Activated naive CD4-positive, alpha-beta T cell treated with anti-CD3 and anti-CD28 coated beads, Interleukin-2, amount 50 U/mL, for 16 hours (primary cell): ENCODE measurements around the gene PELI1.
"Not testable (repeated sequence)": the region's sequence is repeated elsewhere in the genome, so short reads cannot be mapped to it uniquely, and the experiment has no call there.

Experiments used
- DNase-seq: peaks from one replicate; pipeline ENCODE4 v3.0.0-alpha.2; 2020

Gene PELI1

DNA sequence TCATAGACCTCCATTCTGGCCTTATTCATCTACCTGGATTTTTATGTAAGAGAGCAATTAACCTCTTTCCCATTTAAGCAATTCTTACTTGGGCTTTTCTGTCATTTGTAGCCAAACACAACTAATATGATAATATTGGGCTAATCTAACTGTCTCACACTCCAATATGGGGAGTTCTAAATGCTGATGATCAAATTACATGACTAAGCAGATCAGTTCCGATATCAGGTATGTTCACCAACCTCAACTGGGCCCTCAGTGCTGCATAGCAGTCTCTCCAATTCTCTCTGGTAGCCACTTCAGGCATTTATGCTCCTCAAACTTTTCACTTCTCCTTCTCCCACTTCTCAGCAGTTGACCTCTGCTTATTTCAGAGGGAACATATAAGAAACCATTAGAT is 64.0 kb downstream of the PELI1 start:
- no peak for DNase-seq

DNA sequence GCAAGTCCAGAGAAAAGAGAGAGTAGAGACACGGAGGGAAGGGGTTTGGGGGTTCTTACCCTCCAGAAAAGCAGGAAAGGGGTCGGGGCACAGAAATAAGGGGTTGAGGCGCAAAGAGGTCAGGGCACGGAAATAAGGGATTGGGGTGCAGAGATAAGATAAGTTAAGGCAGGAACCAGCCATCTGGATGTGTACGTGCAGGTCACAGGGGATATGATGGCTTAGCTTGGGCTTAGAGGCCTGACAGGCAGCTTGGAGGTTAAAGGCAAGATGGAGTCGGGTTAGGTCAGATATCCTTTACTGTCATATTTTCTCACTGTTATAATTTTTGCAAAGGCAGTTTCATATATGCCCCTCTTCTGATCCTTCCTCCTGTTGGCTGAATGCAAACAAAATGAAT is 64.5 kb downstream of the PELI1 start:
- not testable (repeated sequence) for DNase-seq

DNA sequence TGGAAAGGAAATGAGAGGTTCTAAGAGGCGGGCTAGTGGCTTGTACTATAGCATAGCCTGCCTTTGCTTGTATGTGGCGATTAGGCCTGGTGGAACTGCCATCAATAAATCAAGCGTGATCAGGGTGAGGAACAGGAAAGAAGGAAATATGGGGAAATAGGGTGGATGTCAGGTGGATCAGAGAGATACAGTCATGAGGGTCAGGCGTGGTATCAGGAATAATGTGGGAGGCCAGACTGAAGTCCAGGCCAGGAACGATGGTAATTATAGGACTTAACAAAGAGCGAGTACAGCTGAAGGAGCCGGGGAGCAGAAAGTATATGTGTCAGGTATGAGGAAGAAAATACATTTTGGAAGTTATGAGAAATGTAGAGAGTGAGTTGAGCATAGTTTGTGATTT is 67.4 kb downstream of the PELI1 start:
- not testable (repeated sequence) for DNase-seq

DNA sequence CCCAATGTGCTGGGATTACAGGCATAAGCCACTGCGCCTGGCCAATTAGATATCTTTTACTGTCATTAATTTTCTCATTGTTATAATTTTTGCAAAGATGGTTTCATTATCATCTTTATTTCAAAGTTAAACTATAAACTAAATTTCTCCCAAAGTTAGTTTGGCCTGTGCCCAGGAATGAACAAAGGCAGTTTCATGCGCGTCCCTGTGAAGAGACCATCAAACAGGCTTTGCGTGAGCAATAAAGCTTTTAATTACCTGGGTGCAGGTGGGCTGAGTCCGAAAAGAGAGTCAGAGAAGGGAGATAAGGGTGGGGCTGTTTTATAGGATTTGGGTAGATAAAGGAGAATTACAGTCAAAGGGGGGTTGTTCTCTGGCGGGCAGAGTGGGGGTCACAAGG is 69.6 kb downstream of the PELI1 start:
- DNase-seq: not testable (repeated sequence)

DNA sequence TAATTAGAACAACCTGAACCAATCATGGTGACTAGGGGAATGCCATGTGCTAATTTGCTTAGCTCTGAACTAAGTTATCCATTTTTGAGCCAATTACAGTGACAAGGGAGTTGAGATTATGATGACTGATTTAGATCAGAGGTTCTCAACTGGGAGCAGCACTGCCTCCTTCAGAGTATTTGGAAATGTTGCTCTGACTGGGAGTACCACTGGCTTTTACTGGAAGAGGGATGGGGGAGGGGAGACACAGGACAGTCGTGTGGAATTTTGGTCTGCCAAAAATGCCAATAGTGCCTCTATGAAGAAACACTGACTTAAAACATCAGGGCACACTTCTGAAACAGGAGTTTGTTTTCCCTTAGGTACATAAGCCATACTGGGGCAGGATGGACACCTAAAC is 76.9 kb downstream of the PELI1 start:
- DNase-seq: no peak

DNA sequence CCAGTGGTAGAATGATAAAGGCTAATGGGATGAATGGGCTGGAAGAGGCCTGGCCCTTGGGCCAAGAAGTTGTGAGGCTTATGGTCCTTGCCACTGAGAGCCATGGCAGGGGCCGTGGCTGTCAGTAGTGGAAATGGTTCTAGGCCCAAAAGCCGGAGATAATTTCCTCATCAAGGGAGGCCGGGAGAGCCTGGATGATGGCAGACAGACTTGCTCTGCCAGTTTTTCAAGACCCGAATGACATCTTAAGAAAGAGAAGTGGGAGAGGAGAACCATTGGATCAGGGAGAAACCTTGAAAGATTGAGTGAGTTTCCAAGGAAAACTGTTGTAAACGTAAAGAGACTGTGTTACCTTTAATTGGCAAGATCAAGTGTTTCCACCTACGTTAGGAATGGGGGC is 78.7 kb downstream of the PELI1 start:
- DNase-seq: no peak

DNA sequence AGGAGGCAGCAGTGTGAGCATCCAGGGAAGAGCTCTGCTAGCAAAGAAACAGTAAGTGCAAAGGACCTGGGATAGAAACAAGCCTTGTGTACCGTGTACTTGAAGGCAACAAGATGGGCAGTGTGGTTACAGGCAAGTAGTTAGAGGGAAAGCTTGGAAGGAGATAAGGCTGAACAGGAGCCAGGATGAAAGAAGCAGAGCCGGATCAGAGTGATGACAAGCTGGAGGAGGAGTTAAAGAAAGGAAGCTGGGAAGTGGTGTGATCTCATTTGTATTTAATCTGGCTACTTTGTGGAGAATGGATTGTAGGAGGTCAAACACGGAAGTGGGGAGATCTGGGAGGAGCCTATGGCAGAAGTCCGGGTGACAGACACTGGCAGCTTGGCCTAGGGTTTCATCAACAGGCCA is 80.3 kb downstream of the PELI1 start:
- no peak for DNase-seq

DNA sequence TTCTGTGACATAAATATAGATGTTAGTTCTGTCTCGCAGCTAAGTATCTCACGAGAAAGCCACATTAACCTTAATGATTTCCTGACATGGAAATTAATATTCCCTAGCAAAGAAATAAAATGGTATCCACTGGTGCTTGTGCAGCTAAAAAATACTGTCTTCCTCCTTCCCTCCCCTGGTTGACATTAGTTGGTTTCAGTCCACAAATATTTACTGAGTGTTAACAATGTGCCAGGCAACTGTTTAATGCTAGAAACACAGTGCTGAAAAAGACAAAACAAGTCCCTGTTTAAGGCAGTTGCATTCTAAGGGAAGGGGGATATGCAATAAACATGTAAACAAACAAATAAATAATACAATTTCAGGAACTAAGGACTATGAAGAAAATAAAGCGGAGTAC is 80.8 kb downstream of the PELI1 start:
- DNase-seq: no peak

DNA sequence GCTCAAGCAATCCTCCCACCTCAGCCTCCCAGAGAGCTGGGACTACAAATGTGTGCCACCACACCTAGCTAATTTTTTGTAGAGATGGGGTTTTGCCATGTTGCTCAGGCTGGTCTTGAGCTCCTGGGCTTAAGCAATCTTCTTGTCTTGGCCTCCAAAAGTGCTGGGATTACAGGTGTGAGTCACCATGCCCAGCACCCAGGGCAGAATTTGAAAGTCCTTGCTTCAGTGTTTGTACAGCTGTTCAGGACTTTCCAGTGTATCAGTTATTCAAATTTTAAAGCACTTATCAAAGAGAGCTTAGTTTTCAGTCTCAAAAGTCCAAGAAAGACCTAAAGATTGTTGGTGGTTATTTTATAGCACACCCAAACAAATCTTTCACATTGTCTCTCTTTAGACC is 81.4 kb downstream of the PELI1 start:
- no peak for DNase-seq

DNA sequence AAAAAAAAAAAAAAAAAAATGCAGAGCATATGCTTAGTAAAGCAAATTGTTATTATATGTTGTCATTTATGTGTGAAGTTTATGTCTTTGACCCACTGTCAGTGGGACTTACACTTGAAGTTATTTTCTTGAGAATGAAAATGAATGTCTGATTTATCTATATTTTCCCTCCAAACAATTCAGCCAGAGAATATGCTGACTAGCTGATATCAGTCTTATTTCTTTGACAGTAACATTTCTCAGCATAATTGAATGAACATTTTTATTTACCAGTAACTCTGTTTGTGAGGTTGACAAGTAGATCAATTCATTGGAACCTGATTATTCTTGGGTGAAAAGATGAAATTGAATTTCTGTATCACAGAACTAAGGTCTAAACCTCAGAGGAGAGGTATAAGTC is 85.0 kb downstream of the PELI1 start:
- no peak for DNase-seq

DNA sequence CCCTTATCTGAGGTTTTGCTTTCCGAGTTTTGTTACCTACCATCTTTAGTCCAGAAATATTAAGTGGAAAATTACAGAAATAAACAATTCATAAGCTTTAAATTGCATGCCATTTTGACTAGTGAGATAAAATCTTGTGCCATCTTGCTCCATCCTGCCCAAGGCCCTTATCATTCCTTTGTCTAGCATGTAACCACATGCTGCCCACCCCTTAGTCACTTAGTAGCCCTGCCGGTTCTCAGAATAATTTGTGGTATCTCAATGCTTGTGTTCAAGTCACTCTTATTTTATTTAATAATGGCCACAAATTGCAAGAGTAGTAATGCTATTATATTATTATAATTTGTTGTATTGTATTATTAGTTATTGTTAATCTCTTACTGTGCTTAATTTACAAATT is 88.2 kb downstream of the PELI1 start:
- DNase-seq: no peak

DNA sequence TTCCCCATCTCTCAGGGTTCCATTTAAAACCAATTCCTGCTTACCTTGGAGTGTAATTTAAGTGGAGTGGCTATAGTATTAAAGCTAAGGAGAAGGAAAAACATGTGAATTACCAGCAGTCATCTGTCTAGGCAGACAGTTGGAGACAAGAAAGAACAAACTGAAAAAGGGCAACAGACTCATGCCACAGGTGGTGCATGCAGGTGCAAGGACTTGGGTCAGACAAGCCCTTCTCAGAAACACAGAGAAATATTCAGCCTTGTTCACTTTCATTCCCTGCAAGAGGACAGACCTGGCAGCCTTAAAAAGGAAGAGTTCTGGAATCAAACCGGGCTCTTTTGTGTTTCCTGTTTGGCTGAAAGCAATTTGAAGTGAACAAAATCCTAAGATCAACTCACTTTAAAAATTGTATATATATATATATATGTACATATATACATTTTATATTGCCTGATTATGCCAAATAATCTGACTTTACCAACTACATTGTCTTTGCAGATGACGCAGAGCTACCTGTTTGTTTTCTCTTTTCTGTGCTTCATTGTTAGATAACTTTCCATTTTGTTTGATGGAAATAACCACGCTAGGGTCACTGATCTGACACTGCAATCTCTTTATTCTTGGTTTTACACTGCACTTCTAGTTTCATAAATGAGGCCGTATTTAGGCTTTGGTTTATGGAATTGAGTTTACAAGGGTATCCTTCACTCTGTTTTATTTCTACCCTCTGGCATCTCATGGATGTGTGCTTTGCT is 89.9 kb downstream of the PELI1 start:
- DNase-seq: no peak

DNA sequence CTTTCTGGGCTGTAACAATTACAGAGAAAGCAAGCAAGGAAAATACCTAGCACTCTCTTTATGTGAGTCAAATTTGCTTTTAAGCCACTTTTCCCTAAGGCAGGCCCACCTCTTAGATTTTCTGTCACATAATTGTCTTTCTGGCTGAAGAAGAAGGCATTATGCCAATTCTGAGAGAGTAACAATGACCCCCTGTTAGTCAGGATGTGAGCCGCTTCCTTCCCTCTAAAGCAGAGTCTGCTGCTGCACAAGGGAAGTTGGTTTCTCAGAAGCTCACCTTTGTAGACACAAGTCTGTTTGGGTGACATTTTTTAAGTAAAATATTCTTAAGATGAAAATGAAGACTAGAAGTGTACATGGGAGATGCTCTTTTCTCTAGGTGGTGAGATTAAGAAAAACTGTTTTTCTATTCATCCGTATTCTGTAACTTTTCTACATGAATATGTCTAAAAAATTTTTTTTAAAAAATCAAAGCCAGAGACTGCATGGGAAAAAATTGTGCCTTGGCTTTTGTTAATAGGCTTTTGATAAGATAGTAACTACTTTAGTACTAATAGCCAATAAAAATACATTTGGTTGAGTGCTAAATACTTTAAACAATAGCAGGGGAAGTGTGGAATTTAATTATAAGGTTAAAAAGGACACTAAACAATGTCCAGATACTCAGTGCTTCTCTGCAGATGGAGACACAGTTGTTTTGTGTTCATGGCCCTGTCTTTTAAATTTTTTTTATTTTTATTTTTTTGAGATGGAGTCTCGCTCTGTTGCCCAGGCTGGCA is 91.6 kb downstream of the PELI1 start:
- DNase-seq: no peak

DNA sequence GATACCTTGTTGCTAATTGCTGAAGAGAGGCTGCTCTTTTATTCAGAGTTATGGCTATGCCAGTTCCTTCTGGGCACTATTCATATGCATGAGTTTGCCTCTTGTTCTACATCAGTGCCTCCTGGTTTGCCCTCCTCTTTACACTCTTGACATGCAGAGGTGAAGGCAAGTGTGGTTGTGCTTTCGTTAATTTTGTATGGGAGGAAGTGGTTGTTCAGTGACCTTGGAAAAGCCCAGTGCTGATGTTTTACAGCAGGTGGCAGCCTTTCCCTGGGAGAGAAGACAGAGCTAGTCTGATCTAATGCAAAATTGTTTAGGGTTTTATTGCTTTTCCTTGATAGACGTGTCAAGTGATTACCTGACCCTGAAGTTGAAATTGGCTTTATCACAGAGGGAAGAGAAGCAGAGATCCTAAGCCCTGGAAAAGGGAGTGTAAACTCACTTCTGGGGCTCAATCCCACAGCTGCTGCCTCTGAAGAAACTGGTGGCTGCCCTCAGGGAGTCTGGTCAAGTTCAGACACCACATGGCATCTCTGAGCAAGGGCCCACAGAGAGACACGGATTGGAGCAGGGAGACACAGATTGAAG is 94.5 kb downstream of the PELI1 start:
- peak; percentile 68 for DNase-seq

DNA sequence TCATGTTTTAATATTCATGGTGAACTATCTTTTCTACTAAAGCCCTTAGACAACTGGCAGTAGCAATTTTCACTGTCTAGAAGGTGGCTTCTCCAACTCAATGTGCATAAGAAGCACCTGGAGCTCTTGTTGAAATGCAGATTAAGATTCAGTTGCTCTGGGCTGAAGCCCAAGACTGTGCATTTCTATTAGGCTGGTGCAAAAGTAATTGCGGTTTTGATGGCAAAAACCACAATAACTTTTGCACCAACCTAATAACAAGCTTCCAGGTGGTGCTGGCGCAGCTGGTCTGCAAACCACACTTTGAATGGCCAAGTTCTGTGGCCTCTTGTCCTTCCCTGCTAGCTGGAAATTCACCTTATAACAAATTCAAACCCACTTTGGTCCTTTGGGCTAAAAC is 98.3 kb downstream of the PELI1 start:
- DNase-seq: no peak
